Breast epithelium (tissue), 4 donors: ENCODE measurements around the gene RETREG3. TPM values are rescaled to one million over a fixed set of nuclear protein-coding genes. Genes with fewer than 3 reads are reported as not detected.
A peak's percentile ranks its signal among the peaks of the same experiment; 100 is the strongest.

Experiments
- DNase-seq, 2 donors: peaks; one replicate each; pipeline ENCODE4 v3.0.0-alpha.2; 2019; ENCODE audit warnings: low spot score in 2 of 2
- H3K27ac ChIP-seq, 2 donors: fragments of 200-600 bp; sonication (generic) in 1 of 2; one replicate each; pipeline ENCODE4 v1.5.1; 2016 to 2019; ENCODE audit warnings: mild to moderate bottlenecking in 1 of 2
- H3K27me3 ChIP-seq, 2 donors: fragments of 200-600 bp; sonication (generic) in 1 of 2; one replicate each; pipeline versions ENCODE4 v1.5.1 to v1.6.0; 2017 to 2019; ENCODE audit warnings: control low read depth in 1 of 2, mild to moderate bottlenecking in 1 of 2
- H3K36me3 ChIP-seq: fragments of 200-600 bp; one replicate; pipeline ENCODE4 v1.5.1; 2019
- H3K4me1 ChIP-seq, 2 donors: fragments of 200-600 bp; sonication (generic); one replicate each; pipeline ENCODE4 v1.5.1; 2016 to 2019; ENCODE audit warnings: control low read depth in 1 of 2
- H3K4me3 ChIP-seq, 3 donors: fragments of 200-600 bp; sonication (generic); 1 replicate in 2 of 3; 2 replicates in 1 of 3; pipeline ENCODE4 v1.5.1; 2016 to 2019; ENCODE audit warnings: mild to moderate bottlenecking in 3 of 3, moderate library complexity in 2 of 3
- H3K9me3 ChIP-seq, 2 donors: fragments of 200-600 bp; sonication (generic) in 1 of 2; one replicate each; pipeline ENCODE4 v1.5.1; 2016 to 2019; ENCODE audit warnings: control low read depth in 1 of 2
- CTCF ChIP-seq, 3 donors: fragments of 450-650 bp; IDR thresholded peaks; one replicate each; pipeline ENCODE4 v1.5.1; 2016 to 2017; ENCODE audit warnings: antibody characterized with exemption in 3 of 3, mild to moderate bottlenecking in 3 of 3, moderate library complexity in 3 of 3
- POLR2A ChIP-seq: fragments of 450-650 bp; IDR thresholded peaks from one replicate; pipeline ENCODE4 v1.6.1; 2016; ENCODE audit warnings: antibody characterized with exemption, mild to moderate bottlenecking, moderate library complexity
- POLR2AphosphoS5 ChIP-seq, 3 donors: sonication (generic); formaldehyde crosslinking; IDR thresholded peaks; one replicate each; pipeline ENCODE4 v1.6.1; 2017; ENCODE audit warnings: antibody characterized with exemption in 3 of 3
- intact Hi-C: fragments of 100-400 bp; cut with DNase I; formaldehyde crosslinking; loops from one replicate; pipeline ENCODE4 v1.15.1; 2023; ENCODE audit warnings: low total_unique reads
- total RNA-seq, 3 donors: library from RNA; depleted of rRNA; stranded (reverse); fragments of >200 nt; gene quantifications; one replicate each; pipeline ENCODE4 v1.1.0, GENCODE V29; 2016

RETREG3 gene
- total RNA-seq, 3 donors from 2014 or later: 58.7 to 85.8 (median 62.4) TPM

GRCh38 chr17:42591411-42591810 lies 17.8 kb downstream of the RETREG3 start:
- intact Hi-C loops: no loop called here
- Histone ChIP-seq H3K27me3 (no peaks in the 10 kb centered on the region), H3K4me3 (no peak overlapping the region), H3K27ac (no peak overlapping the region), H3K36me3 (peaks cover 1% of the 10 kb centered on the region), H3K9me3 (no peaks in the 10 kb centered on the region), H3K4me1 (no peaks in the 10 kb centered on the region)
- TF ChIP-seq POLR2AphosphoS5 (IDR thresholded peaks at IDR 0.05) (no peak), CTCF (IDR thresholded peaks at IDR 0.05) (no peak), POLR2A (no peak)
- peak in 1 of 2 donors; percentile 14 for DNase-seq

GRCh38 chr17:42590886-42591285 lies 18.3 kb downstream of the RETREG3 start:
- Histone ChIP-seq H3K36me3 (peaks cover 4% of the 10 kb centered on the region), H3K27me3 (no peaks in the 10 kb centered on the region), H3K4me1 (no peaks in the 10 kb centered on the region), H3K4me3 (no peak overlapping the region), H3K27ac (no peak overlapping the region), H3K9me3 (no peaks in the 10 kb centered on the region)
- no peak for DNase-seq
- TF ChIP-seq CTCF (IDR thresholded peaks at IDR 0.05) (no peak), POLR2A (no peak), POLR2AphosphoS5 (IDR thresholded peaks at IDR 0.05) (no peak)
- intact Hi-C loops: no loop called here

- H3K36me3 ChIP-seq: peaks cover 12% of the 10 kb centered on the region
- H3K9me3 ChIP-seq: no peaks in the 10 kb centered on the region
- H3K27ac ChIP-seq: peak overlapping the region in 1 of 2 donors; percentile 2
- no peaks in the 10 kb centered on the region for H3K27me3 ChIP-seq
- DNase-seq: peak in 1 of 2 donors; percentile 37
- H3K4me3 ChIP-seq: no peak overlapping the region
- intact Hi-C loops: no loop called here
- TF ChIP-seq POLR2AphosphoS5 (IDR thresholded peaks at IDR 0.05): no peak
- TF ChIP-seq POLR2A: no peak
- no peak for TF ChIP-seq CTCF (IDR thresholded peaks at IDR 0.05)
- no peaks in the 10 kb centered on the region for H3K4me1 ChIP-seq
Measured at GRCh38 chr17:42586514-42587230, 22.5 kb downstream of the RETREG3 start.

GRCh38 chr17:42585353-42585752 lies 23.8 kb downstream of the RETREG3 start:
- intact Hi-C loops: no loop called here
- H3K27me3 ChIP-seq: no peaks in the 10 kb centered on the region
- peaks cover 12% of the 10 kb centered on the region for H3K36me3 ChIP-seq
- TF ChIP-seq POLR2AphosphoS5 (IDR thresholded peaks at IDR 0.05) (no peak), POLR2A (no peak), CTCF (IDR thresholded peaks at IDR 0.05) (no peak)
- no peaks in the 10 kb centered on the region for H3K9me3 ChIP-seq
- H3K4me1 ChIP-seq: no peaks in the 10 kb centered on the region
- no peak overlapping the region for H3K4me3 ChIP-seq
- peak in 1 of 2 donors; percentile 2 for DNase-seq
- H3K27ac ChIP-seq: no peak overlapping the region

- H3K36me3 ChIP-seq: peaks cover 12% of the 10 kb centered on the region
- intact Hi-C loops: no loop called here
- no peaks in the 10 kb centered on the region for H3K9me3 ChIP-seq
- peak in 1 of 2 donors; percentile 27 for DNase-seq
- H3K4me3 ChIP-seq: no peak overlapping the region
- no peak overlapping the region for H3K27ac ChIP-seq
- TF ChIP-seq POLR2A: no peak
- no peak for TF ChIP-seq POLR2AphosphoS5 (IDR thresholded peaks at IDR 0.05)
- H3K4me1 ChIP-seq: no peaks in the 10 kb centered on the region
- H3K27me3 ChIP-seq: no peaks in the 10 kb centered on the region
Measured at GRCh38 chr17:42584880-42585279, 24.3 kb downstream of the RETREG3 start.
